HCT116 (cell line): Measurements from ENCODE around the gene CHTF8. TPM values are rescaled to one million over a fixed set of nuclear protein-coding genes. Genes with fewer than 3 reads are reported as not detected.

Experiments
- ATAC-seq: fragments of 200-7000 bp; cut with Tn5 transposase; 2 replicates; pipeline ENCODE4 v1.9.1; 2020; ENCODE audit warnings: mild to moderate bottlenecking, moderate library complexity
- BruUV-seq: library from RNA; stranded (reverse); fragments of 400-500 nt; replicated peaks from 2 replicates; lab custom pipeline; 2021; lab: Mats Ljungman, UMichigan
- CTCF ChIA-PET: fragments of 300-600 bp; sonication (Branson Sonifier 250); formaldehyde crosslinking; loops from one replicate; lab custom pipeline; 2021; ENCODE audit warnings: antibody characterized with exemption; lab: Charles Lee
- POLR2A ChIA-PET: fragments of 300-600, 350-600 bp; sonication (Branson Sonifier 250); formaldehyde crosslinking; loops from one replicate; lab custom pipeline; 2021; ENCODE audit warnings: antibody characterized with exemption; lab: Charles Lee
- RAD21 ChIA-PET, 2 experiments: fragments of 300-600 bp; sonication (Branson Sonifier 250); formaldehyde crosslinking; loops; one replicate each; lab custom pipeline; 2023; ENCODE audit warnings: low total read pairs in 2 of 2; ENCODE audit not compliant: uncharacterized antibody in 2 of 2, unreplicated experiment in 2 of 2, low non-redundant PET in 1 of 2; lab: Charles Lee
- DNase-seq: peaks from one replicate; pipeline ENCODE4 v3.0.0-alpha.2; 2010; ENCODE audit warnings: low read depth, low spot score
- H2AFZ ChIP-seq: fragments of 200-600 bp; shearing (Covaris generic), sonication (generic); 2 replicates; pipeline ENCODE4 v1.6.1; 2017; ENCODE audit warnings: low read depth, mixed run types, mixed read lengths, antibody characterized with exemption, low read length; ENCODE audit not compliant: poor library complexity, severe bottlenecking
- H3K27ac ChIP-seq: 2 replicates; pipeline ENCODE4 v1.5.1; 2012; ENCODE audit warnings: low read depth, low read length
- H3K27me3 ChIP-seq: fragments of 200-600 bp; sonication (generic); 2 replicates; pipeline ENCODE4 v1.6.1; 2016; ENCODE audit warnings: mixed run types, low read length, mixed read lengths; ENCODE audit not compliant: insufficient read depth
- H3K36me3 ChIP-seq, 2 experiments: fragments of 200-500 bp in 1 of 2; fragments of 200-600 bp in 1 of 2; sonication (Bioruptor generic) in 1 of 2; sonication (generic) in 1 of 2; 2 replicates each; pipeline versions ENCODE4 v1.5.1 to v1.6.1; 2014 to 2016; ENCODE audit warnings: low read length in 2 of 2, inconsistent platforms in 1 of 2, mixed read lengths in 1 of 2, mixed run types in 1 of 2; ENCODE audit not compliant: insufficient read depth in 2 of 2, control insufficient read depth in 1 of 2
- H3K4me1 ChIP-seq, 2 experiments: fragments of 200-600 bp in 1 of 2; sonication (generic) in 1 of 2; 2 replicates each; pipeline versions ENCODE4 v1.5.1 to v1.6.1; 2012 to 2017; ENCODE audit warnings: low read length in 2 of 2, inconsistent platforms in 1 of 2, mild to moderate bottlenecking in 1 of 2, mixed read lengths in 1 of 2, mixed run types in 1 of 2, moderate library complexity in 1 of 2; ENCODE audit not compliant: insufficient read depth in 2 of 2, control insufficient read depth in 1 of 2
- H3K4me2 ChIP-seq: fragments of 200-600 bp; sonication (generic); 2 replicates; pipeline ENCODE4 v1.6.1; 2017; ENCODE audit warnings: mixed run types, low read length, mixed read lengths
- H3K4me3 ChIP-seq, 2 experiments: fragments of 200-600 bp in 1 of 2; sonication (generic) in 1 of 2; replicated peaks in 1 of 2; 2 replicates each; pipeline ENCODE4 v1.5.1; 2011 to 2016; ENCODE audit warnings: low read length in 2 of 2, control low read depth in 1 of 2, low read depth in 1 of 2, mild to moderate bottlenecking in 1 of 2, mixed read lengths in 1 of 2, mixed run types in 1 of 2
- H3K79me2 ChIP-seq: fragments of 200-600 bp; sonication (generic); 2 replicates; pipeline ENCODE4 v1.6.1; 2017; ENCODE audit warnings: mild to moderate bottlenecking, mixed run types, low read length, moderate library complexity, mixed read lengths; ENCODE audit not compliant: insufficient read depth
- H3K9ac ChIP-seq: fragments of 200-600 bp; sonication (generic); 2 replicates; pipeline ENCODE4 v1.6.1; 2016; ENCODE audit warnings: low read length, mixed read lengths
- H3K9me2 ChIP-seq: fragments of 200-600 bp; sonication (generic), shearing (Covaris generic); 2 replicates; pipeline ENCODE4 v1.6.1; 2017; ENCODE audit warnings: mixed run types, mild to moderate bottlenecking, moderate library complexity; ENCODE audit not compliant: insufficient read depth
- H3K9me3 ChIP-seq, 2 experiments: fragments of 200-500 bp in 1 of 2; fragments of 200-600 bp in 1 of 2; sonication (Bioruptor generic) in 1 of 2; sonication (generic) in 1 of 2; 2 replicates each; pipeline ENCODE4 v1.6.1; 2014 to 2017; ENCODE audit warnings: low read length in 2 of 2, mixed read lengths in 2 of 2, inconsistent platforms in 1 of 2, low read depth in 1 of 2, mild to moderate bottlenecking in 1 of 2, mixed run types in 1 of 2, moderate library complexity in 1 of 2; ENCODE audit not compliant: control insufficient read depth in 1 of 2, insufficient read depth in 1 of 2
- H4K20me1 ChIP-seq: fragments of 200-600 bp; sonication (generic), shearing (Covaris generic); 2 replicates; pipeline ENCODE4 v1.6.1; 2017; ENCODE audit warnings: mixed run types, mild to moderate bottlenecking, moderate library complexity; ENCODE audit not compliant: insufficient read depth
- ATF3 ChIP-seq: IDR thresholded peaks from 2 replicates; pipeline ENCODE4 v1.6.1; 2012
- CBX3 ChIP-seq: IDR thresholded peaks from 2 replicates; pipeline ENCODE4 v1.6.1; 2012; ENCODE audit warnings: low read depth
- CTCF ChIP-seq, 3 experiments: fragments of 200-600 bp in 1 of 3; sonication (generic) in 1 of 3; IDR thresholded peaks in 2 of 3; conservative IDR thresholded peaks in 1 of 3; 2 replicates each; pipeline ENCODE4 v1.5.1; 2012 to 2017; ENCODE audit warnings: low read depth in 2 of 3, low read length in 2 of 3, antibody characterized with exemption in 1 of 3, borderline replicate concordance in 1 of 3, control low read depth in 1 of 3, mild to moderate bottlenecking in 1 of 3, mixed read lengths in 1 of 3, mixed run types in 1 of 3, moderate library complexity in 1 of 3; ENCODE audit not compliant: insufficient read depth in 1 of 3
- EZH2 ChIP-seq: fragments of 200-600 bp; sonication (generic); IDR thresholded peaks from 2 replicates; pipeline ENCODE4 v1.6.1; 2017; ENCODE audit warnings: antibody characterized with exemption, mixed run types
- POLR2A ChIP-seq: IDR thresholded peaks from 2 replicates; pipeline ENCODE4 v1.7.0; 2011; ENCODE audit warnings: borderline replicate concordance; ENCODE audit not compliant: insufficient read depth, insufficient read length; ENCODE audit errors: extremely low read depth
- SIN3A ChIP-seq: IDR thresholded peaks from 2 replicates; pipeline ENCODE4 v1.6.1; 2012; ENCODE audit warnings: low read depth
- YY1 ChIP-seq: IDR thresholded peaks from 2 replicates; pipeline ENCODE4 v1.6.1; 2011; ENCODE audit warnings: low read length, low read depth, moderate library complexity, mild to moderate bottlenecking; ENCODE audit not compliant: insufficient replicate concordance; ENCODE audit errors: extremely low read depth
- ZBTB33 ChIP-seq: IDR thresholded peaks from 2 replicates; pipeline ENCODE4 v1.6.1; 2011; ENCODE audit warnings: mild to moderate bottlenecking, low read length, moderate library complexity; ENCODE audit not compliant: insufficient replicate concordance; ENCODE audit errors: extremely low read depth
- ZNF274 ChIP-seq: fragments of 200-500 bp; sonication (Bioruptor generic); IDR thresholded peaks from 2 replicates; pipeline ENCODE4 v1.6.1; 2014; ENCODE audit warnings: mild to moderate bottlenecking, low read depth, low read length, inconsistent platforms
- intact Hi-C: fragments of 100-400 bp; cut with micrococcal nuclease; formaldehyde crosslinking; loops from 2 replicates; pipeline ENCODE4 v1.10.0; 2022
- total RNA-seq: library from RNA; stranded (reverse); gene quantifications from one replicate; pipeline ENCODE4 v1.2.1, GENCODE V29; 2021; ENCODE audit not compliant: unreplicated experiment

Gene CHTF8
- total RNA-seq, 1 experiment from 2014 or later, result 184 TPM

- no peak overlapping the region for H3K9ac ChIP-seq
- H3K9me3 ChIP-seq, result no peaks in the 10 kb centered on the region
- H3K27ac ChIP-seq, result no peak overlapping the region
- no peaks in the 10 kb centered on the region for H3K9me2 ChIP-seq
- DNase-seq, result no peak
- intact Hi-C loops, result no loop called here
- ChIA-PET CTCF (interaction anchor here (0.8 kb wide), 1 partner anchor 10 kb away, joined by 3 read pairs; no protein-coding TSS in a partner anchor), POLR2A (interaction anchor here (0.6 to 1.9 kb wide), 2 partner anchors 22 to 82 kb away, joined by 4 to 10 read pairs; no protein-coding TSS in a partner anchor), RAD21 (no interaction called here)
- no peaks in the 10 kb centered on the region for H3K79me2 ChIP-seq
- no peak overlapping the region for H3K4me2 ChIP-seq
- H3K4me3 ChIP-seq, result no peak overlapping the region
- H3K27me3 ChIP-seq, result no peaks in the 10 kb centered on the region
- H4K20me1 ChIP-seq, result no peaks in the 10 kb centered on the region
- no peak overlapping the region for H2AFZ ChIP-seq
- TF ChIP-seq YY1, result no peak
- TF ChIP-seq POLR2A, result no peak
- TF ChIP-seq ZBTB33, result no peak
- TF ChIP-seq EZH2, result no peak
- TF ChIP-seq SIN3A, result no peak
- TF ChIP-seq ATF3, result no peak
- TF ChIP-seq CBX3, result no peak
- TF ChIP-seq ZNF274, result no peak
- TF ChIP-seq CTCF (IDR thresholded peaks at IDR 0.05 in 2 of 3, conservative IDR thresholded peaks at IDR 0.05 in 1 of 3; ENCODE audit: borderline replicate concordance in 1 of 3, insufficient read depth in 1 of 3, low read depth in 2 of 3, low read length in 2 of 3), result no peak
- H3K36me3 ChIP-seq, result no peaks in the 10 kb centered on the region
- peaks cover 8 to 23% of the 10 kb centered on the region in 2 experiments; a peak in 3 of 4 replicates for H3K4me1 ChIP-seq
- BruUV-seq, result no TSS peak
- no peak for ATAC-seq
These were observed 37.2 kb downstream of the CHTF8 start for GRCh38 chr16:69095193-69095592.
